ENCODE data around the gene TMCO1. TPM values are rescaled to one million over a fixed set of nuclear protein-coding genes. Genes with fewer than 3 reads are reported as not detected.
A peak's percentile ranks its signal among the peaks of the same experiment; 100 is the strongest.

The TMCO1 gene
- total and polyA plus RNA-seq, 2 experiments from 2014 or later: 126 to 207 TPM

GRCh38 chr1:165699577-165699976 is 69.1 kb downstream of the TMCO1 start:
- Histone ChIP-seq H2AFZ (no peak overlapping the region), H3F3A (ENCODE audit: insufficient read depth) (peaks cover 28% of the 10 kb centered on the region), H3K27ac (no peak overlapping the region), H3K4me1 (ENCODE audit: insufficient read depth) (peaks cover 9% of the 10 kb centered on the region), H4K20me1 (ENCODE audit: insufficient read depth) (no peaks in the 10 kb centered on the region), H3K4me3 (no peak overlapping the region), H3K79me2 (ENCODE audit: insufficient read depth) (peaks cover 20% of the 10 kb centered on the region), H3K27me3 (replicated peaks; ENCODE audit: insufficient read depth) (no peaks in the 10 kb centered on the region), H3K9me2 (ENCODE audit: insufficient read depth) (no peaks in the 10 kb centered on the region), H3K36me3 (ENCODE audit: low read depth) (no peaks in the 10 kb centered on the region), H3K4me2 (ENCODE audit: unreplicated experiment) (no peak overlapping the region), H3K9ac (no peak overlapping the region), H3K9me3 (ENCODE audit: low read depth) (no peaks in the 10 kb centered on the region)
- no peak for DNase-seq
- in situ Hi-C loops (cut with MboI): no loop called here
- TF ChIP-seq EZH2 (IDR thresholded peaks at IDR 0.05; ENCODE audit: insufficient read depth, poor library complexity, severe bottlenecking): no peak
- TF ChIP-seq EZH2phosphoT487 (IDR thresholded peaks at IDR 0.05; ENCODE audit: insufficient read depth, low read depth): no peak
- WGBS, 2 experiments (ENCODE audit: low coverage in 1 of 2, low lambda C conversion rate in 2 of 2, missing lambda C conversion rate in 2 of 2): 89 to 90% methylated on average over 3 of the region's 3 CpGs

- DNase-seq: no peak
- H2AFZ ChIP-seq: peak overlapping the region; percentile 94
- peaks cover 9% of the 10 kb centered on the region for H3K4me1 ChIP-seq (ENCODE audit: insufficient read depth)
- peak overlapping the region; percentile 95 for H3K4me3 ChIP-seq
- no peaks in the 10 kb centered on the region for H3K27me3 ChIP-seq (replicated peaks; ENCODE audit: insufficient read depth)
- H3K27ac ChIP-seq: peak overlapping the region; percentile 89
- no peaks in the 10 kb centered on the region for H3K36me3 ChIP-seq (ENCODE audit: low read depth)
- H3K4me2 ChIP-seq (ENCODE audit: unreplicated experiment): peak overlapping the region; percentile 92
- peaks cover 29% of the 10 kb centered on the region for H3K79me2 ChIP-seq (ENCODE audit: insufficient read depth)
- TF ChIP-seq EZH2phosphoT487 (IDR thresholded peaks at IDR 0.05; ENCODE audit: insufficient read depth, low read depth) (no peak), EZH2 (IDR thresholded peaks at IDR 0.05; ENCODE audit: insufficient read depth, poor library complexity, severe bottlenecking) (no peak)
- peaks cover 30% of the 10 kb centered on the region for H3F3A ChIP-seq (ENCODE audit: insufficient read depth)
- in situ Hi-C loops (cut with MboI): no loop called here
- 1 to 3% methylated on average over 5 to 7 of the region's 7 CpGs for WGBS, 2 experiments (ENCODE audit: low coverage in 1 of 2, low lambda C conversion rate in 2 of 2, missing lambda C conversion rate in 2 of 2)
- peak overlapping the region; percentile 93 for H3K9ac ChIP-seq
- no peaks in the 10 kb centered on the region for H4K20me1 ChIP-seq (ENCODE audit: insufficient read depth)
- no peaks in the 10 kb centered on the region for H3K9me2 ChIP-seq (ENCODE audit: insufficient read depth)
- H3K9me3 ChIP-seq (ENCODE audit: low read depth): no peaks in the 10 kb centered on the region
These were observed 70.0 kb downstream of the TMCO1 start for GRCh38 chr1:165698761-165699052.

- Histone ChIP-seq H3K36me3 (ENCODE audit: low read depth) (no peaks in the 10 kb centered on the region), H3K27me3 (replicated peaks; ENCODE audit: insufficient read depth) (no peaks in the 10 kb centered on the region), H3K4me3 (peak within 1 kb of the TSS; percentile 95), H3K9me2 (ENCODE audit: insufficient read depth) (no peaks in the 10 kb centered on the region), H3K27ac (peak within 1 kb of the TSS; percentile 89), H3K79me2 (ENCODE audit: insufficient read depth) (peaks cover 35% of the 10 kb centered on the region), H4K20me1 (ENCODE audit: insufficient read depth) (no peaks in the 10 kb centered on the region), H3K4me2 (ENCODE audit: unreplicated experiment) (peak within 1 kb of the TSS; percentile 92), H3K9me3 (ENCODE audit: low read depth) (no peaks in the 10 kb centered on the region), H3F3A (ENCODE audit: insufficient read depth) (peaks cover 30% of the 10 kb centered on the region), H3K9ac (peak within 1 kb of the TSS; percentile 93), H2AFZ (peak within 1 kb of the TSS; percentile 94), H3K4me1 (ENCODE audit: insufficient read depth) (peaks cover 9% of the 10 kb centered on the region)
- in situ Hi-C loops (cut with MboI): no loop called here
- 0 to 1% methylated on average over 50 to 59 of the region's 65 CpGs for WGBS, 2 experiments (ENCODE audit: low coverage in 1 of 2, low lambda C conversion rate in 2 of 2, missing lambda C conversion rate in 2 of 2)
- no peak for TF ChIP-seq EZH2 (IDR thresholded peaks at IDR 0.05; ENCODE audit: insufficient read depth, poor library complexity, severe bottlenecking)
- no peak for TF ChIP-seq EZH2phosphoT487 (IDR thresholded peaks at IDR 0.05; ENCODE audit: insufficient read depth, low read depth)
- peak; percentile 93 for DNase-seq
These were observed 70.5 kb downstream of the TMCO1 start, which contains the start of gene ALDH9A1 for GRCh38 chr1:165697881-165698760. Gene ALDH9A1 (minus strand): TSS chr1:165698562. CDS start chr1:165698558, 4 bp downstream.

- peak; percentile 57 for DNase-seq
- H3F3A ChIP-seq (ENCODE audit: insufficient read depth): peaks cover 30% of the 10 kb centered on the region
- peak overlapping the region; percentile 93 for H3K9ac ChIP-seq
- H2AFZ ChIP-seq: peak overlapping the region; percentile 94
- H3K9me3 ChIP-seq (ENCODE audit: low read depth): no peaks in the 10 kb centered on the region
- H3K4me3 ChIP-seq: peak overlapping the region; percentile 95
- H3K4me1 ChIP-seq (ENCODE audit: insufficient read depth): peaks cover 9% of the 10 kb centered on the region
- H3K79me2 ChIP-seq (ENCODE audit: insufficient read depth): peaks cover 41% of the 10 kb centered on the region
- WGBS, 2 experiments (ENCODE audit: low coverage in 1 of 2, low lambda C conversion rate in 2 of 2, missing lambda C conversion rate in 2 of 2): 1% methylated on average over 8 of the region's 8 CpGs
- in situ Hi-C loops (cut with MboI): no loop called here
- H3K27me3 ChIP-seq (replicated peaks; ENCODE audit: insufficient read depth): no peaks in the 10 kb centered on the region
- peak overlapping the region; percentile 92 for H3K4me2 ChIP-seq (ENCODE audit: unreplicated experiment)
- H3K9me2 ChIP-seq (ENCODE audit: insufficient read depth): no peaks in the 10 kb centered on the region
- TF ChIP-seq EZH2 (IDR thresholded peaks at IDR 0.05; ENCODE audit: insufficient read depth, poor library complexity, severe bottlenecking): no peak
- no peak for TF ChIP-seq EZH2phosphoT487 (IDR thresholded peaks at IDR 0.05; ENCODE audit: insufficient read depth, low read depth)
- no peaks in the 10 kb centered on the region for H3K36me3 ChIP-seq (ENCODE audit: low read depth)
- peak overlapping the region; percentile 89 for H3K27ac ChIP-seq
- no peaks in the 10 kb centered on the region for H4K20me1 ChIP-seq (ENCODE audit: insufficient read depth)
These were observed 71.2 kb downstream of the TMCO1 start for GRCh38 chr1:165697491-165697880.

All from GM23248 (cell line).